Testis (tissue), 2 donors: ENCODE data around the gene NFU1.

ENCODE experiments used
- CTCF ChIP-seq, 3 experiments: fragments of 450-650 bp in 2 of 3; fragments of 200-600 bp in 1 of 3; sonication (generic) in 1 of 3; IDR thresholded peaks; one replicate each; pipeline ENCODE4 v1.5.1; 2016 to 2019; ENCODE audit warnings: antibody characterized with exemption in 3 of 3, mild to moderate bottlenecking in 2 of 3, moderate library complexity in 1 of 3
- POLR2A ChIP-seq: fragments of 450-650 bp; IDR thresholded peaks from one replicate; pipeline ENCODE4 v1.6.1; 2017; ENCODE audit warnings: antibody characterized with exemption, mild to moderate bottlenecking, moderate library complexity

GRCh38 chr2:69397234-69397633, 40.0 kb downstream of the NFU1 start:
- TF ChIP-seq POLR2A = no peak
- no peak for TF ChIP-seq CTCF (IDR thresholded peaks at IDR 0.05)
